SJCRH30 (cell line): ENCODE results near the gene ZNF628. TPM values are rescaled to one million over a fixed set of nuclear protein-coding genes. Genes with fewer than 3 reads are reported as not detected.

ENCODE experiments used
- DNase-seq, 2 experiments: peaks; one replicate each; pipeline ENCODE4 v3.0.0-alpha.2; 2015 to 2020
- H3K27ac ChIP-seq: fragments of 250-450 bp; sonication (Bioruptor Pico); 2 replicates; pipeline ENCODE4 v1.5.1; 2020; ENCODE audit warnings: mild to moderate bottlenecking, moderate library complexity
- H3K27me3 ChIP-seq: fragments of 250-450 bp; sonication (Bioruptor Pico); 2 replicates; pipeline ENCODE4 v1.5.1; 2020; ENCODE audit warnings: mild to moderate bottlenecking, moderate library complexity
- H3K36me3 ChIP-seq: fragments of 250-450 bp; sonication (Bioruptor Pico); 2 replicates; pipeline ENCODE4 v1.5.1; 2020; ENCODE audit warnings: mild to moderate bottlenecking, moderate library complexity
- H3K4me1 ChIP-seq: fragments of 250-450 bp; sonication (Bioruptor Pico); 2 replicates; pipeline ENCODE4 v1.5.1; 2020; ENCODE audit warnings: mild to moderate bottlenecking, moderate library complexity
- H3K4me3 ChIP-seq: fragments of 250-450 bp; sonication (Bioruptor Pico); 2 replicates; pipeline ENCODE4 v1.5.1; 2020; ENCODE audit warnings: mild to moderate bottlenecking, moderate library complexity
- H3K9me3 ChIP-seq: fragments of 250-450 bp; sonication (Bioruptor Pico); replicated peaks from 2 replicates; pipeline ENCODE4 v1.5.1; 2020; ENCODE audit warnings: mild to moderate bottlenecking, moderate library complexity
- total RNA-seq: library from RNA; depleted of rRNA; stranded (reverse); fragments of >200 nt; shearing (Covaris generic); gene quantifications from 2 replicates; pipeline ENCODE4 v1.2.3, GENCODE V29; 2014

The ZNF628 gene
- total RNA-seq, 1 experiment from 2014 or later, result 2.9 TPM

GRCh38 chr19:55457683-55458457, 18.5 kb upstream of the ZNF628 start:
- Histone ChIP-seq H3K27me3 (no peaks in the 10 kb centered on the region), H3K36me3 (no peaks in the 10 kb centered on the region; the same call in 1 of the 2 replicates), H3K9me3 (no peaks in the 10 kb centered on the region), H3K4me1 (peaks cover 7% of the 10 kb centered on the region; the same call in 1 of the 2 replicates), H3K4me3 (no peak overlapping the region), H3K27ac (no peak overlapping the region)
- DNase-seq, result no peak

- Histone ChIP-seq H3K36me3 (no peaks in the 10 kb centered on the region), H3K27me3 (no peaks in the 10 kb centered on the region), H3K27ac (no peak overlapping the region), H3K4me1 (peaks cover 7% of the 10 kb centered on the region; the same call in 1 of the 2 replicates), H3K9me3 (no peaks in the 10 kb centered on the region), H3K4me3 (no peak overlapping the region)
- DNase-seq, result no peak
Observed at GRCh38 chr19:55459551-55459949, 16.9 kb upstream of the ZNF628 start.

GRCh38 chr19:55459950-55460657, 16.3 kb upstream of the ZNF628 start:
- no peak for DNase-seq
- Histone ChIP-seq H3K27ac (no peak overlapping the region; the same call in 1 of the 2 replicates), H3K4me1 (peaks cover 7% of the 10 kb centered on the region; the same call in 1 of the 2 replicates), H3K27me3 (no peaks in the 10 kb centered on the region), H3K9me3 (no peaks in the 10 kb centered on the region), H3K36me3 (no peaks in the 10 kb centered on the region), H3K4me3 (peak overlapping the region; percentile 69)

GRCh38 chr19:55460670-55461258, 15.7 kb upstream of the ZNF628 start:
- DNase-seq, result peak; percentile 88
- peak overlapping the region; percentile 69 for H3K4me3 ChIP-seq
- H3K36me3 ChIP-seq, result no peaks in the 10 kb centered on the region
- H3K27ac ChIP-seq, result peak overlapping the region; percentile 76
- no peaks in the 10 kb centered on the region for H3K9me3 ChIP-seq
- H3K27me3 ChIP-seq, result no peaks in the 10 kb centered on the region
- peaks cover 7% of the 10 kb centered on the region; the same call in 1 of the 2 replicates for H3K4me1 ChIP-seq

GRCh38 chr19:55461259-55461973, 15.0 kb upstream of the ZNF628 start, which contains the start of gene ISOC2:
Gene ISOC2, minus strand, starts transcription at chr19:55461642. Its CDS starts 5,156 bp downstream, at chr19:55456486.
- Histone ChIP-seq H3K36me3 (no peaks in the 10 kb centered on the region), H3K4me3 (peak within 1 kb of the TSS; percentile 69), H3K4me1 (peaks cover 7% of the 10 kb centered on the region; the same call in 1 of the 2 replicates), H3K27ac (peak within 1 kb of the TSS; percentile 76), H3K9me3 (no peaks in the 10 kb centered on the region), H3K27me3 (no peaks in the 10 kb centered on the region)
- DNase-seq, result peak; percentile 100

- peaks cover 7% of the 10 kb centered on the region; the same call in 1 of the 2 replicates for H3K4me1 ChIP-seq
- no peak for DNase-seq
- no peak overlapping the region for H3K27ac ChIP-seq
- H3K36me3 ChIP-seq, result no peaks in the 10 kb centered on the region
- no peaks in the 10 kb centered on the region for H3K27me3 ChIP-seq
- H3K4me3 ChIP-seq, result peak overlapping the region; percentile 32
- H3K9me3 ChIP-seq, result no peaks in the 10 kb centered on the region
Observed at GRCh38 chr19:55461974-55462626, 14.3 kb upstream of the ZNF628 start.

- no peak for DNase-seq
- no peaks in the 10 kb centered on the region for H3K36me3 ChIP-seq
- H3K27ac ChIP-seq, result no peak overlapping the region
- H3K4me1 ChIP-seq, result peaks cover 7% of the 10 kb centered on the region; the same call in 1 of the 2 replicates
- H3K4me3 ChIP-seq, result no peak overlapping the region
- H3K9me3 ChIP-seq, result no peaks in the 10 kb centered on the region
- no peaks in the 10 kb centered on the region for H3K27me3 ChIP-seq
Observed at GRCh38 chr19:55462722-55463121, 13.7 kb upstream of the ZNF628 start.

GRCh38 chr19:55463583-55464031, 12.8 kb upstream of the ZNF628 start:
- no peaks in the 10 kb centered on the region for H3K9me3 ChIP-seq
- peaks cover 7% of the 10 kb centered on the region; the same call in 1 of the 2 replicates for H3K4me1 ChIP-seq
- no peak for DNase-seq
- H3K27me3 ChIP-seq, result no peaks in the 10 kb centered on the region
- no peak overlapping the region for H3K4me3 ChIP-seq
- no peaks in the 10 kb centered on the region for H3K36me3 ChIP-seq
- no peak overlapping the region for H3K27ac ChIP-seq

GRCh38 chr19:55464039-55464661, 12.3 kb upstream of the ZNF628 start:
- Histone ChIP-seq H3K36me3 (no peaks in the 10 kb centered on the region), H3K27ac (no peak overlapping the region), H3K9me3 (no peaks in the 10 kb centered on the region), H3K4me1 (peaks cover 7% of the 10 kb centered on the region; the same call in 1 of the 2 replicates), H3K4me3 (no peak overlapping the region), H3K27me3 (no peaks in the 10 kb centered on the region)
- DNase-seq, result no peak

GRCh38 chr19:55464662-55465054, 11.8 kb upstream of the ZNF628 start, which contains the start of gene C19orf85:
Gene C19orf85, minus strand, starts transcription at chr19:55464751. Its CDS starts 197 bp downstream, at chr19:55464554.
- Histone ChIP-seq H3K27me3 (no peaks in the 10 kb centered on the region), H3K4me3 (no peak within 1 kb of the TSS), H3K36me3 (no peaks in the 10 kb centered on the region), H3K27ac (no peak within 1 kb of the TSS), H3K9me3 (no peaks in the 10 kb centered on the region), H3K4me1 (peaks cover 7% of the 10 kb centered on the region; the same call in 1 of the 2 replicates)
- DNase-seq, result no peak

- no peaks in the 10 kb centered on the region for H3K9me3 ChIP-seq
- H3K4me1 ChIP-seq, result peaks cover 1% of the 10 kb centered on the region; the same call in 1 of the 2 replicates
- H3K4me3 ChIP-seq, result no peak overlapping the region
- no peaks in the 10 kb centered on the region for H3K27me3 ChIP-seq
- peak in 1 of 2 experiments; percentile 28 for DNase-seq
- H3K27ac ChIP-seq, result no peak overlapping the region
- H3K36me3 ChIP-seq, result no peaks in the 10 kb centered on the region
Observed at GRCh38 chr19:55465460-55466240, 10.8 kb upstream of the ZNF628 start.

GRCh38 chr19:55466241-55466614, 10.2 kb upstream of the ZNF628 start:
- no peaks in the 10 kb centered on the region for H3K9me3 ChIP-seq
- no peak overlapping the region for H3K4me3 ChIP-seq
- H3K4me1 ChIP-seq, result no peaks in the 10 kb centered on the region
- no peak for DNase-seq
- H3K27ac ChIP-seq, result no peak overlapping the region
- H3K36me3 ChIP-seq, result no peaks in the 10 kb centered on the region
- H3K27me3 ChIP-seq, result no peaks in the 10 kb centered on the region
